ENCODE data around the gene VIM.

Gene VIM

DNA sequence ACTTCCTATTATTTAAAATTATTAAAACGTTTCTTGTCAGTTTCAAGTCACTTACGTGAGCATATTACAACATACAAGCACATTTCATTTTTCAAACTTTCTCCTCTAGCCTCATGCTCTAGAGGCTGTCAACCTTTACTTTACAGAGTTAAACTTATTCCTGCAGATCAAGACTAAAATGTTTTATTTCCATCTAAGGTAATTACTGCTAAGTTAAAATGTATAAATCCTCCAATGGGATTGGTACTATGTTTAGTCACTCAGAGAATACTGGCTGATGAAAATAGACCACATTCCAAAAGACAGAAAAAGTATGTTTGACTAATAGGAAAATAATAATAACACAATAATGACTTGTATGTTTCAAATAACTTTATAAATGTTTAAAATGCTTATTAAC, 18.2 kb upstream of the VIM start:
- DNase-seq (ENCODE audit: low read depth in 2 of 2), result no peak

- DNase-seq (ENCODE audit: low read depth in 2 of 2), result no peak
Observed at GRCh38 chr10:17210361-17210760, 17.7 kb upstream of the VIM start.

DNA sequence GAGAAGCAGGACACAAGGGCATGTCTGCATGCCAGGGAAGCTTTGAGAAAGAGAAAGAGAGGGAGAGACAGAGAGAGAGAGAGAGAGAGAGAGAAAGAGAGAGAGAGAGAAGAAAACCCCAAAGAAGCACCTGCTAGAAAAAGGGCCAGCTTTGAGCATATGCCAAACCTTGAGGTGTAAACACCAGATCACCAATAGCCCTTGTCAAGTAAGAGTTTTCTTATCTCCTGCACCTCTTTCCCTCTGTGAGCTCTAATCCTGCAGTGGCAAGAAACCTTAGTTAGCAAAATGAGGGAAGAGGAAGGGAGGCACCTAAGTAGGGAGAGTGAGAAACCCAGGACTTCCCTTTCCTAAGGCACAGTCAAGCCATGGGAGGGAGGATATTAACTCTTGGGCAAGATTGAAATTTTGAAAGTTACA, 15.2 kb upstream of the VIM start:
- DNase-seq (ENCODE audit: low read depth in 2 of 2), result no peak

DNA sequence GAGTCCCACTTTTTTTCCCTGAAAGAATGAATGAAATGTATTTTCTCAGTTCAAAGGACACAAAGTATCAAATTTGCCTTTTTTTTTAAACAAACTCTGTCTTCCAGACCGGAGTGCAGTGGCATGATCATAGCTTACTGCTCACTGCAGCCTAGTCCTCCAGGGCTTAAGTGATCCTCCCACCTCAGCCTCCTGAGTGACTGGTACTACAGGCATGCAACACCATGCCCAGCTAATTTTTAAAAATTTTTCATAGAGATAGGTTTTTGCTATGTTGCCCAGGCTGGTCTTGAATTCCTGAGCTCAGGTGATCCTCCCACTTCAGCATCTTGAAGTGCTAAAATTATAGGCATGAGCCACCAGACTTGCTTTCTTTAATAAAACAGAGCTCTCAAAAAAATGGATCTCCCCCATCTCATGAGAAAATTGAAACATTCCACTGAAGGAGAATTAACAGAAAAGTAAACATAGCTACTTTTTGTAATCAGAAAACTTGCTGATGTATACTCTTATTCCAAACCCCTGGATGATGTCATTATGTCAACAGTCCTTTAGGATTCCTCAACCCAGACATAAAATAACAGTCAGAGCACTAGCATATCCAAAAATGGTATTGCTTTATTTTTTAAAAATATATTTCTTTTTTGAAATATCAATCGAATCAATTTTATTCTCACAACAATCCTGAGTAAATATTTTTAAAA, 14.2 kb upstream of the VIM start:
- DNase-seq (ENCODE audit: low read depth in 2 of 2), result no peak

DNA sequence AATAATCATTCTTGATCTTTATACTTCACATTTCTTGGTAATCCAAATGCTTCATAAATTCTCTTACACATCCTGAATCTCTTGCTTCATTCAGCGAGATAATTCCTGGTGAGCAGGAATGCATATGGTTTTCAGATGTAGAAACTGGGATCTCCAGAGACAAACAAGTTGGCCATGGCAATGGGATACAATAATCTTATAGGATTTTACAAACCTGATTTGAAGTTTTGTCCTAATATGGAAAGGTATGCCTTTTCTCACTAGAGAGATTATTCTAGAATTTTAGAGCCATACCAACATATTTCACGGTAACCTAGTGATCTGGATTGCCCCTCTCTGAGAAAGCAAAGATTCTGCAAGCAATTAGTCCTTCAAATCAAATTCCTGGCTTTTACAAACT, 13.5 kb upstream of the VIM start:
- DNase-seq (ENCODE audit: low read depth in 2 of 2), result no peak

GRCh38 chr10:17214971-17215781, 12.9 kb upstream of the VIM start:
- DNase-seq (ENCODE audit: low read depth in 2 of 2), result no peak

DNA sequence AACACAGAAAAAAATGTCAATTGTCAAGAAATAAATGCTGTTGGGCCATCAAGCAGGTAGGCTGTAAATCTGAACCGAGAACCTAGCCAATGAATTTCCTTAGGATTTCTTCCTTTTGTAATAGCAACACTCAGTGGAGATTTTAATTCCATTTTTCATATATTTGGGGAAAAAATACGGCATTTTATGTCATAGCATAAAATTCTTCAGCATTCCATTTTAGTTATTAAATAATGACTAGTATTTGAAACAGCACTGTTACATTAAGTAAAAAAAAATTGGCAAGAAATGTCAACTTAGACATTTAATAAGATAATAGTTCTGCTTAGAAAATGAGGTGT, 12.3 kb upstream of the VIM start:
- DNase-seq (ENCODE audit: low read depth in 2 of 2), result no peak

DNA sequence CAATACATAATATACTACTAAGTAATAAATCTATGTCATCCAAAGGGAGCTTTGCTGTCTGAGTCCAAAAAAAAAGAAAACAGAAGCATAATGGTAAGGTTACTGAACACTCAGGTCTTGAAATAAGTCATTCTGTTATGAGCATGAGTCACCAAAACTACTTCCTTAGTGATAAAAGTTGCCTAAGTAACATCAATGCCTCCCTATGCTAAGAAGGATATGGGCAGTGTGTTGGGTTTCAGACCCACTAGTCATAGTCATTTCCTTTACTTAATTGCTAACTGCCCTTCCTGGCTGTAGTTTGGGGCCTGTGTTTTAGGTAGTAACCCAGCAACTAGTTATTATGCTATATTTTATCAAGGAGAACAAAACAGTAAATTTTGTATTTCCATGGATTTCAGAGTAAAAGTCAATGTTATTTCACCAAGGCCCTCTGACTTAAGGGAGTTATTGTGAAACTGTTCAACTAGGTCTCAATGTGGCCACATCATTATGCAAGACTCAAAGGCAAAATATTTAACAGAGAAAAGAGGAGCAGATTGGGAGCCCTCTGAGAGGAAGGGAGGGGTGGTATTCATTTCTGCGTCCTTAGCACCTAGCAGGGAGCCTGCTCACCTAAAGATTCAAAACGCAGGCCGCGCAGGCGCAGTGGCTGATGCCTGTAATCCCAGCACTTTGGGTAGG, 11.7 kb upstream of the VIM start:
- DNase-seq (ENCODE audit: low read depth in 2 of 2), result no peak

DNA sequence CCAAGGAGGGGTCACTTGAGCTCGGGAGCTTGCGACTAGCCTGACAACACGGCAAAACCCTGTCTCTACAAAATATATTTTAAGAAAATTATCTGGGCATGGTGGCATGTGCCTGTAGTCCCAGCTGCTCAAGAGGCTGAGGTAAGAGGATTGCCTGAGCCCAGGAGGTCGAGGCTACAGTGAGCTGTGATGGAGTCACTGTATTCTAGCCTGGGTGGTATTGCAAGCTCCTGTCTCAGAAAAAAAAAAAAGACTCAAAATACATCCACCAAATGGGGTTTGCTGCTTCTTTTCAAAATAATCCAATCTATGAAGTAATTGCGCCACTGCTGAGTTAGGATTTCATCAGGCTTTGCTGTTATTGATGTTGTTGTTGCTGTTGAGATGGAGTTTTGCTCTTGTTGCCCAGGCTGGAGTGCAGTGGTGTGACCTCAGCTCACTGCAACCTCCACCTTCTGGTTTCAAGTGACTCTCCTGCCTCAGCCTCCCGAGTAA, 11.1 kb upstream of the VIM start:
- DNase-seq (ENCODE audit: low read depth in 2 of 2), result no peak

- no peak for DNase-seq (ENCODE audit: low read depth in 2 of 2)
Observed at GRCh38 chr10:17217631-17218232, 10.3 kb upstream of the VIM start.

DNA sequence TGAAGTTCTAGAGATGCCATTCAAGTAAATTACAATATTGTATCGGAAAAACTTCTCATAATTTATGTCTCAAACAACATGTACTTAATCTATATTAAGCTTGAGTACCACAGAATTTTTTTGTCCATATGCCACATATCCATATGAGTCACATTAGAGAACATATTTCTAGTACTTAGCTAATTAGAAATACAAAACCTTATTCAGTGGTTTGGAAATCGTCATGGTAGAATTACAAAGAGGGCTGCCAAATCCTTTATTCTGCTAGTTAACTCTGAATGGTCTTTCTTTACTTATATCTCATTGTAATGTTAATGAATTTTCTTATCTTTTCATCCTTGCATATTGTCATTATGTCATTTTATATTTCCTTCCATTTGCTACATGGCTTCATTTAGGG, 9.0 kb upstream of the VIM start:
- DNase-seq (ENCODE audit: low read depth in 2 of 2), result no peak

DNA sequence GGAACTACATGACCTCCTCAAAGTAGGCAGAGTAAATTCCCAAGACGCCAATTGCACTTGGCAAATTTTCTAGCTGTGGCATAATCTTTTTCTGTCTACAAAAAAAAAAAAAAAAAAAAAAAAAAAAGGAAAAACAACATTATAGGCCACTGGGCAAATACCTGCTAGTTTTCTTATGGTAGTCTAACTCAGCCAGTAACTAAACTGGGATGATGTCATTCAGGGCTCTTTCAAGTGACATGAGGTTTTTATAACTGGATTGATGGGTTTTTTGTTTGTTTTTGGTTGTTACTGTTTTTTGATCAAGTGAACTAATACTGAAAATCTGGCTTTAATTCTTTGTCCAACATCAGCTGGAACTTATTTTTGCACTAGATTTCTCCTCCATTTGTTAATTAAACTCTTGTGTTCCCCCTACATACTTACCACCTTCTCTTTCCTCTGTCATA, 7.4 kb upstream of the VIM start:
- DNase-seq (ENCODE audit: low read depth in 2 of 2), result no peak

DNA sequence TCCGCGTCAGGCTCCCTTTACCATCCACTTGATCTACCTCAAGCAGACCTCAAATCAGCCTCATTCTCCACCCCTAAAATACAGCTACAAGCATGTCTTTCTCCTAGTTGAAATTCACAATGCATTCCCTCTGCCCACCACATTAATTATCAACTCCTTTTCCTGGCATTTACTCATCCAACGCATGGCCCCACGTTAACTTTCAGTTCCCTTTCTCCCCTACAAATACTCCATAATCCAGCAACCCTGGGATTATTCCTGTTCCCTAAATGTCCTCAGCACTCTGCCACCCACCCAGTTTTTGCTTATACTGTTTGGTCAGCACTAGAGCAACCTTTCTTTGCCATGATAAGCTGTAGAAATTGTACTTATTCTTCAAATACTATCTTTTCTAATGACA, 5.7 kb upstream of the VIM start:
- no peak for DNase-seq (ENCODE audit: low read depth in 2 of 2)

DNA sequence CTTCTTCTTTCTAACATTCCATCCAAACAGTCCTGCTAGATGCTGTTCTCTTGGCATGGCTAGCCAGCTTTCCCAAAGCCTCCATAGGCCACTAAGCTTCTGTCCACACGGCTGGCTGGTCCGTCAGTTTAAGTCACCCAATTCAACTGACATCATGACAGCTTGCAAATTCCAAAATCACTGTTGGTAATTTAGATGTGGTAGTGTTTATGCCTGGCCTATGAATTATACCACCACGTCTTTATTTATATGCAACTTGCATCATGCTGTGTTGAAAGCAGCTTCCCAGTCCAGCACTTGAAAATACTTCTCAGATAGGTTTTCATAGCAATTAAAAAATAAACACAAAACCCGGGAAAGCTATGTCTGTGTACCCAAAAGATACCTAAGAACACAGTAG, 2.2 kb upstream of the VIM start:
- DNase-seq (ENCODE audit: low read depth in 2 of 2), result no peak

DNA sequence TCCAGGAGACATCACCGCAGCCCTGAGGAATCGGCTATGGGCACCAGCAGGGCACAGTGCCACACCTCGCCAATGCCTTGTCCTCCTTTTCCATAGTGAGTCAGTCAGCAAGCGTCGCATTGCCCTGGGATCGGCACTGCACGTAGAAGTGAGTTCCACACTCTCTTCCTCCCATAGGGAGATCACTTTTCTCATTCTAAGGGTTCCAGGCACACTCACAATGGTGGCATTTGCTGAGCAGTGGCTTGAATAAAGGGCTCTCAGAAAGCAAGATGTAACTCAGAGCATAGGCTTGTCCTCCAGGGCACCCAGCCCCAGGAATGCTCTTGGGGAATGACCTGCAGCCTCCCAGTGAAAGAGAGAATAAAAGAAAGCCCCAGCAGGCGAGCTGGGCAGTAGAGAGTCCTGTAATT, 1.1 kb upstream of the VIM start:
- no peak for DNase-seq (ENCODE audit: low read depth in 2 of 2)

DNA sequence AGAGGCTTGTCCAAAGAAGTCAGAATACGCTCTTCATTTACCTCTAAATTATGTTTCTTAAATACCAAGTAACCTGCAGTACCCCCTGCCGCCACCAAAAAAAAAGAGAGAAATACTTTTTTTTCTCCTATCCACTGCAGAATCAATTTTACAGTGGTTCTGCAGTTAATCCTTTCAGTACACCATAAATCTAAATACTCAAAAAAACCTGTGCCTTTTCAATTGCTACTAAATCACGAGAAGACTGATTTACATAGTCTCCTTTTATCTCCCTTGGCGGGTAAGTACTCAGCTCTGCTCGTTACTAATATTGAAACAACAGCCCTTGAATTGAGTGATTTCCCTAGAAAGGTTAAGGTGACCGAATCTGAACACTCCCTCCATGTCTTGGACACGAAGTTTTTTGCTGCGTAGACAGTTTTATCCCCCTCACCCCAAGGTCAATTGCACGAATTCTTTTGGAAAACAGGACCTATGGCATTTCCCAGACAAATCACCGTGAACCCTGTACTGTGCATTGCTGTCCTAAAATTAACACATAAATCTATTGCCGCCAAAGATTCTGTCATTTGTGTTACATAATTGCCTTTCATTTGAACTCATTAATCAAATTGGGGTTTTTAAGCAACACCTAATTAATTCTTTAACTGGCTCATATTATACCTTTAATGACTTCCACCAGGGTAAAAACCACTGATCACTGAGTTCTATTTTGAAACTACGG, 512 bp upstream of the VIM start:
- DNase-seq (ENCODE audit: low read depth in 2 of 2), result no peak

GRCh38 chr10:17229016-17229716, 1.1 kb downstream of the VIM start:
- peak; percentile 45 to 74 for DNase-seq (ENCODE audit: low read depth in 2 of 2)

- no peak for DNase-seq (ENCODE audit: low read depth in 2 of 2)
Observed at GRCh38 chr10:17229717-17229966, 1.6 kb downstream of the VIM start.

DNA sequence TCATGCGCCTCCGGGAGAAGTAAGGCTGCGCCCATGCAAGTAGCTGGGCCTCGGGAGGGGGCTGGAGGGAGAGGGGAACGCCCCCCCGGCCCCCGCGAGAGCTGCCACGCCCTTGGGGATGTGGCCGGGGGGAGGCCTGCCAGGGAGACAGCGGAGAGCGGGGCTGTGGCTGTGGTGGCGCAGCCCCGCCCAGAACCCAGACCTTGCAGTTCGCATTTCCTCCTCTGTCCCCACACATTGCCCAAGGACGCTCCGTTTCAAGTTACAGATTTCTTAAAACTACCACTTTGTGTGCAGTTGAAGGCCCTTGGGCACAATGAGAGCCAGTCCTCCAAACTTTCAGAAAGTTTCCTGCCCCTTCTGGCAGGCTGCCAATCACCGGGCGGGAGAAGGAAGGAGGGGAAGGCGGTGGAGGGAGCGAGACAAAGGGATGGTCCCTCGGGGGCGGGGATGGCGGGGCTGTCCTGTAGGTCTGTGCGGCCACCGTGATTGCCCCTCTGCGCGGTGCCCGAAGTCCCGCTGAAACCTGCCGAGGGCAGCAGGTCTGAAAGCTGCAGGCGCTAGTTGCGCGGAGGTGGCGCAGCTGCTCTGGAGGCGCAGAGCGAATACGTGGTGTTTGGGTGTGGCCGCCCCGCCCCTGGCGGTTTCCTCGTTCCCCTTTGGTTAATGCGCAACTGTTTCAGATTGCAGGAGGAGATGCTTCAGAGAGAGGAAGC, 2.1 kb downstream of the VIM start:
- DNase-seq (ENCODE audit: low read depth in 2 of 2), result peak; percentile 80 to 81

DNA sequence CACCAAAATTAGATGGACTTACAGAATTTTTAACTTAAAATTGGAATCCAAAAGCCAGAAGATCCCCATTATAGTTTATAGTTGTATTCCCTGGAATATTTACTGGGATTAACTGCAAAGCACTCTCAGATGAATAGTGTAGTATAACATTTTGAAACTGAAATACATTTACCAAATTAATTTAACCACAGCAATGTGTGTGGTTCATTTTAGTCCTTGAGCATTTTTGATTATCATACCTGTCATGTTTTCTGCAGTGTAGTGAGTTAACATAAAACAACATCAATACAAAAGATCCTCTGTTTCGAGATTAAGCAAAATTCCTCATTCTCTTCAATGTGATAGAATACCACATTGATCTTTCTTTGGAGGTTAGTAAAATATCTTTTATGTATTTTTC, 3.7 kb downstream of the VIM start:
- no peak for DNase-seq (ENCODE audit: low read depth in 2 of 2)
